SK-N-SH (cell line): ENCODE results near the gene FAM234A. TPM values are rescaled to one million over a fixed set of nuclear protein-coding genes. Genes with fewer than 3 reads are reported as not detected.
"Not testable (repeated sequence)": the region's sequence is repeated elsewhere in the genome, so short reads cannot be mapped to it uniquely, and the experiment has no call there.

Experiments
- CTCF ChIA-PET: fragments of 300-600, 350-600 bp; formaldehyde crosslinking; extraction: SDS; loops from one replicate; lab custom pipeline; 2021; lab: Yijun Ruan, JAX
- POLR2A ChIA-PET: fragments of 350-600 bp; sonication (Branson Sonifier 250); formaldehyde crosslinking; extraction: SDS; loops from one replicate; lab custom pipeline; 2020; ENCODE audit warnings: antibody characterized with exemption, inconsistent platforms; lab: Yijun Ruan, JAX
- DNase-seq: peaks from one replicate; pipeline ENCODE4 v3.0.0; 2012
- H2AFZ ChIP-seq: fragments of 200-600 bp; sonication (generic); 2 replicates; pipeline ENCODE4 v1.8.1; 2016; ENCODE audit warnings: antibody characterized with exemption, mild to moderate bottlenecking, low read depth
- H3F3A ChIP-seq: fragments of 200-600 bp; sonication (generic); replicated peaks from 2 replicates; pipeline ENCODE3; 2016; ENCODE audit warnings: antibody characterized with exemption, mild to moderate bottlenecking; ENCODE audit not compliant: insufficient read depth
- H3K27ac ChIP-seq, 2 experiments: fragments of 200-500 bp in 1 of 2; fragments of 200-600 bp in 1 of 2; sonication (Bioruptor generic) in 1 of 2; sonication (generic), shearing (Covaris generic) in 1 of 2; 2 replicates each; pipeline versions ENCODE4 v1.5.1 to v1.6.1; 2014 to 2016; ENCODE audit warnings: low read depth in 2 of 2, inconsistent platforms in 1 of 2, low read length in 1 of 2, mild to moderate bottlenecking in 1 of 2, mixed read lengths in 1 of 2
- H3K27me3 ChIP-seq: fragments of 200-600 bp; sonication (generic), shearing (Covaris generic); 2 replicates; pipeline ENCODE4 v1.6.1; 2016; ENCODE audit warnings: mixed run types; ENCODE audit not compliant: insufficient read depth
- H3K36me3 ChIP-seq, 2 experiments: fragments of 200-500 bp in 1 of 2; fragments of 200-600 bp in 1 of 2; sonication (Bioruptor generic) in 1 of 2; sonication (generic) in 1 of 2; replicated peaks in 1 of 2; 2 replicates each; pipeline versions ENCODE3 to v1.5.1; 2014 to 2016; ENCODE audit warnings: low read length in 1 of 2, mild to moderate bottlenecking in 1 of 2; ENCODE audit not compliant: insufficient read depth in 2 of 2, control insufficient read depth in 1 of 2
- H3K4me1 ChIP-seq, 2 experiments: fragments of 200-500 bp in 1 of 2; fragments of 200-600 bp in 1 of 2; sonication (Bioruptor generic) in 1 of 2; sonication (generic), shearing (Covaris generic) in 1 of 2; 2 replicates each; pipeline versions ENCODE4 v1.5.1 to v1.6.1; 2014 to 2016; ENCODE audit warnings: low read depth in 1 of 2, low read length in 1 of 2, mixed run types in 1 of 2; ENCODE audit not compliant: insufficient read depth in 2 of 2, control insufficient read depth in 1 of 2
- H3K4me2 ChIP-seq: fragments of 200-600 bp; sonication (generic), shearing (Covaris generic); 2 replicates; pipeline ENCODE4 v1.6.1; 2017; ENCODE audit warnings: mixed run types
- H3K4me3 ChIP-seq, 2 experiments: fragments of 200-500 bp in 1 of 2; fragments of 200-600 bp in 1 of 2; sonication (Bioruptor generic) in 1 of 2; sonication (generic), shearing (Covaris generic) in 1 of 2; 2 replicates each; pipeline versions ENCODE4 v1.5.1 to v1.8.1; 2014 to 2016; ENCODE audit warnings: low read depth in 2 of 2, inconsistent platforms in 1 of 2, low read length in 1 of 2, mild to moderate bottlenecking in 1 of 2, mixed read lengths in 1 of 2, moderate library complexity in 1 of 2
- H3K79me2 ChIP-seq: fragments of 200-600 bp; sonication (generic); 2 replicates; pipeline ENCODE4 v1.8.1; 2017; ENCODE audit warnings: mild to moderate bottlenecking; ENCODE audit not compliant: insufficient read depth
- H3K9ac ChIP-seq: fragments of 200-600 bp; sonication (generic); 2 replicates; pipeline ENCODE4 v1.6.1; 2017; ENCODE audit warnings: mixed run types
- H3K9me2 ChIP-seq: fragments of 200-600 bp; sonication (generic); 2 replicates; pipeline ENCODE4 v1.6.1; 2017; ENCODE audit warnings: mixed run types
- H3K9me3 ChIP-seq: fragments of 200-600 bp; sonication (generic); 2 replicates; pipeline ENCODE4 v1.6.1; 2017; ENCODE audit warnings: mixed run types, mild to moderate bottlenecking, moderate library complexity
- H4K20me1 ChIP-seq: fragments of 200-600 bp; sonication (generic); 2 replicates; pipeline ENCODE4 v1.6.1; 2017; ENCODE audit warnings: mild to moderate bottlenecking, mixed run types; ENCODE audit not compliant: insufficient read depth
- CHD2 ChIP-seq: fragments of 150-350 bp; IDR thresholded peaks from 2 replicates; pipeline ENCODE4 v1.6.1; 2018; ENCODE audit warnings: low read length; ENCODE audit not compliant: partially characterized antibody
- EP300 ChIP-seq, 2 experiments: IDR thresholded peaks; 2 replicates each; pipeline versions ENCODE4 v1.4.0 to v1.6.1; 2012; ENCODE audit warnings: borderline replicate concordance in 1 of 2, low read depth in 1 of 2, low read length in 1 of 2
- FOSL2 ChIP-seq: IDR thresholded peaks from 2 replicates; pipeline ENCODE4 v1.4.0; 2012; ENCODE audit warnings: low read depth, mild to moderate bottlenecking, moderate library complexity, borderline replicate concordance
- FOXJ3 ChIP-seq: sonication (generic); formaldehyde crosslinking; IDR thresholded peaks from 2 replicates; pipeline ENCODE4 v1.5.1; 2020; ENCODE audit warnings: mild to moderate bottlenecking, missing genetic modification reagents
- FOXM1 ChIP-seq: IDR thresholded peaks from 2 replicates; pipeline ENCODE4 v1.4.0; 2012; ENCODE audit warnings: low read depth, mild to moderate bottlenecking
- GATA2 ChIP-seq: sonication (generic); formaldehyde crosslinking; IDR thresholded peaks from 2 replicates; pipeline ENCODE4 v1.5.0; 2020; ENCODE audit warnings: mild to moderate bottlenecking, missing genetic modification reagents
- JUND ChIP-seq: IDR thresholded peaks from 2 replicates; pipeline ENCODE4 v1.4.0; 2012
- MEF2A ChIP-seq: IDR thresholded peaks from 2 replicates; pipeline ENCODE4 v1.4.0; 2012; ENCODE audit warnings: low read depth, borderline replicate concordance
- MXI1 ChIP-seq: IDR thresholded peaks from 2 replicates; pipeline ENCODE4 v1.6.1; 2012; ENCODE audit warnings: mild to moderate bottlenecking, low read depth, low read length, improper control_type of control experiment
- NFIC ChIP-seq: IDR thresholded peaks from 2 replicates; pipeline ENCODE4 v1.4.0; 2012; ENCODE audit warnings: borderline replicate concordance
- NRF1 ChIP-seq: IDR thresholded peaks from 2 replicates; pipeline ENCODE4 v1.6.1; 2012; ENCODE audit warnings: low read depth, mild to moderate bottlenecking, low read length
- RAD21 ChIP-seq: IDR thresholded peaks from 2 replicates; pipeline ENCODE4 v1.6.1; 2012; ENCODE audit warnings: mild to moderate bottlenecking, low read length
- RCOR1 ChIP-seq: fragments of 150-350 bp; IDR thresholded peaks from 2 replicates; pipeline ENCODE4 v1.6.1; 2017; ENCODE audit warnings: antibody characterized with exemption, low read length
- RFX5 ChIP-seq: IDR thresholded peaks from 2 replicates; pipeline ENCODE4 v1.6.1; 2012; ENCODE audit warnings: mild to moderate bottlenecking, improper control_type of control experiment, low read length
- SIN3A ChIP-seq: IDR thresholded peaks from 2 replicates; pipeline ENCODE4 v1.6.1; 2012; ENCODE audit warnings: low read depth, mild to moderate bottlenecking, low read length, moderate library complexity, borderline replicate concordance
- TAF1 ChIP-seq: IDR thresholded peaks from 2 replicates; pipeline ENCODE4 v1.6.1; 2012; ENCODE audit warnings: low read depth, mild to moderate bottlenecking, low read length, moderate library complexity, borderline replicate concordance
- TEAD4 ChIP-seq: IDR thresholded peaks from 2 replicates; pipeline ENCODE4 v1.4.0; 2012; ENCODE audit warnings: mild to moderate bottlenecking, borderline replicate concordance; ENCODE audit not compliant: insufficient read depth
- YY1 ChIP-seq: IDR thresholded peaks from 2 replicates; pipeline ENCODE4 v1.4.0; 2012; ENCODE audit warnings: low read depth, mild to moderate bottlenecking
- WGBS: methylation state at CpG from one replicate; pipeline ENCODE4 v1.1.6; 2017; ENCODE audit warnings: low lambda C conversion rate; 5-methylcytosine and 5-hydroxymethylcytosine counted together
- polyA plus RNA-seq, 3 experiments: library from polyadenylated mRNA; depleted of rRNA; stranded (reverse); fragments of >200 nt; gene quantifications; 2 replicates each; pipeline ENCODE4 v1.2.3, GENCODE V29; 2012
- TF ChIP-seq, protein P1 (sequence below): IDR thresholded peaks from 2 replicates; pipeline ENCODE4 v1.4.0; 2012; ENCODE audit warnings: low read depth, borderline replicate concordance
- TF ChIP-seq, protein P2 (sequence below): IDR thresholded peaks from 2 replicates; pipeline ENCODE4 v1.4.0; 2012; ENCODE audit warnings: low read depth
- TF ChIP-seq, protein P3 (sequence below): fragments of 150-350 bp; IDR thresholded peaks from 2 replicates; pipeline ENCODE4 v1.6.1; 2016; ENCODE audit warnings: mild to moderate bottlenecking, low read depth, low read length

The FAM234A gene
- polyA plus RNA-seq, 1 of the 3 experiments (the other 2 are of a cell fraction) = 126 TPM

DNA sequence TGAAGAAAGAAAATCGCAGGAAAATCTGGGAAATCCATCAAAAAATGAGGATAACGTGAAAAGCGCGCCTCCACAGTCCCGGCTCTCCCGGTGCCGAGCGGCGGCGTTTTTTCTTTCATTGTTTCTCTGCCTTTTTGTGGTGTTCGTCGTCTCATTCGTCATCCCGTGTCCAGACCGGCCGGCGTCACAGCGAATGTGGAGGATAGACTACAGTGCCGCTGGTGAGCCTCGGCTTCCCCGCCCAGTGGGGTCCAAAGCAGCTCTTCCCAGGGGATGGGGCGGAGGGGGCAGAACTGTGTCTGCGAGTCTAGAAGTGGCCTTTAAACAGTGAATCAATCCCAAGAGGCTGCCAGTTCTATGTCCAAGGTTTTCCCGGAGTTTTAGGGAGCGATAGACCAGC, 19.8 kb downstream of the FAM234A start:
- WGBS = 96% methylated on average over 25 of the region's 25 CpGs
- POLR2A ChIA-PET = no interaction called here
- H3K9me3 ChIP-seq = no peaks in the 10 kb centered on the region
- CTCF ChIA-PET = interaction anchor here (1.0 to 2.6 kb wide), 2 partner anchors 19 to 25 kb away, joined by 4 to 5 read pairs; partner anchors contain the start of gene LUC7L
- DNase-seq = no peak
- TF ChIP-seq MXI1 = no peak
- no peak for TF ChIP-seq FOSL2
- no peak for TF ChIP-seq NRF1
- H3K79me2 ChIP-seq = no peaks in the 10 kb centered on the region
- H3K4me3 ChIP-seq = no peak overlapping the region
- H3K4me2 ChIP-seq = no peak overlapping the region
- no peaks in the 10 kb centered on the region for H3K27me3 ChIP-seq
- H3F3A ChIP-seq = no peaks in the 10 kb centered on the region
- no peak overlapping the region for H2AFZ ChIP-seq
- peaks cover 11 to 18% of the 10 kb centered on the region in 2 experiments for H3K36me3 ChIP-seq
- no peaks in the 10 kb centered on the region for H4K20me1 ChIP-seq
- no peak overlapping the region for H3K27ac ChIP-seq
- no peaks in the 10 kb centered on the region for H3K9me2 ChIP-seq
- H3K4me1 ChIP-seq = no peaks in the 10 kb centered on the region; a peak in 1 of 4 replicates
- no peak overlapping the region for H3K9ac ChIP-seq

DNA sequence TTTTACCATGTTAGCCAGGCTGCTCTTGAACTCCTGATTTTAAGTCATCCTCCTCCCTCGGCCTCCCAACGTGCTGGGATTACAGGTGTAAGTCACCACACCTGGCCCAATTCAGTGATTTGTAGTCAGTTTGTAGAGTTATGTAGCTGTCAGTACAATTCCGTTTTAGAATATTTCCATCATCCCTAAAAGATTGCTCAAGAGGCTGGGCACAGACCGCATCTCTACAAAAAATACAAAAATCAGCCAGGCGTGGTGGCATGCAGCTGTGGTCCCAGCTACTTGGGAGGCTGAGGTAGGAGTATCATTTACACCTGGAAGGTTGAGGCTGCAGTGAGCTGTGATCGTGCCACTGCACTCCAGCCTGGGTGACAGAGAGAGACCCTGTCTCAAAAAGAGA, 20.6 kb downstream of the FAM234A start:
- no peak for DNase-seq
- CTCF ChIA-PET = interaction anchor here (1.0 to 2.6 kb wide), 2 partner anchors 20 to 26 kb away, joined by 4 to 5 read pairs; partner anchors contain the start of gene LUC7L
- H3K4me3 ChIP-seq = no peak overlapping the region

DNA sequence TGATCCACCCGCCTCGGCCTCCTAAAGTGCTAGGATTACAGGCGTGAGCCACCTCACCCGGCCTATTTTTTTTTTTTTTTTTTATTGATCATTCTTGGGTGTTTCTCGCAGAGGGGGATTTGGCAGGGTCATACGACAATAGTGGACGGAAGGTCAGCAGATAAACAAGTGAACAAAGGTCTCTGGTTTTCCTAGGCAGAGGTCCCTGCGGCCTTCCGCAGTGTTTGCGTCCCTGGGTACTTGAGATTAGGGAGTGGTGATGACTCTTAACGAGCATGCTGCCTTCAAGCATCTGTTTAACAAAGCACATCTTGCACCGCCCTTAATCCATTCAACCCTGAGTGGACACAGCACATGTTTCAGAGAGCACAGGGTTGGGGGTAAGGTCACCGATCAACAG, 23.5 kb downstream of the FAM234A start:
- H3K79me2 ChIP-seq, H3K4me2 ChIP-seq, H3K9me3 ChIP-seq, H3K27ac ChIP-seq, H3K9me2 ChIP-seq, H3K27me3 ChIP-seq, H3F3A ChIP-seq, H3K4me1 ChIP-seq, DNase-seq, H2AFZ ChIP-seq, H3K9ac ChIP-seq, H3K4me3 ChIP-seq, POLR2A ChIA-PET, CTCF ChIA-PET, H4K20me1 ChIP-seq: not testable (repeated sequence)
- H3K36me3 ChIP-seq = peaks cover 11 to 44% of the 10 kb centered on the region in 2 experiments
- 94% methylated on average over 11 of the region's 13 CpGs for WGBS

More for the DNA sequence above, 20.6 kb downstream of the FAM234A start:
- Histone ChIP-seq H3K27ac (no peak overlapping the region), H3K27me3 (no peaks in the 10 kb centered on the region), H4K20me1 (no peaks in the 10 kb centered on the region), H3K9me3 (no peaks in the 10 kb centered on the region), H3K9ac (no peak overlapping the region), H3K4me1 (no peaks in the 10 kb centered on the region; a peak in 1 of 4 replicates), H3K36me3 (peaks cover 11 to 25% of the 10 kb centered on the region in 2 experiments), H3K4me2 (no peak overlapping the region), H3K79me2 (no peaks in the 10 kb centered on the region), H2AFZ (no peak overlapping the region), H3K9me2 (no peaks in the 10 kb centered on the region), H3F3A (no peaks in the 10 kb centered on the region)
- WGBS = 96% methylated on average over 5 of the region's 6 CpGs
- POLR2A ChIA-PET = no interaction called here
- no peak for TF ChIP-seq TAF1
- no peak for TF ChIP-seq NFIC
- TF ChIP-seq JUND = no peak
- TF ChIP-seq FOXM1 = no peak
- TF ChIP-seq RAD21 = no peak
- no peak for TF ChIP-seq FOXJ3 (CRISPR knock-in tag)
- no peak for TF ChIP-seq GATA2
- TF ChIP-seq SIN3A = no peak
- no peak for TF ChIP-seq FOSL2
- no peak for TF ChIP-seq MEF2A
- TF ChIP-seq YY1 = no peak
- TF ChIP-seq MXI1 = no peak
- no peak for TF ChIP-seq TEAD4
- no peak for TF ChIP-seq RCOR1
- TF ChIP-seq, protein P1, sequence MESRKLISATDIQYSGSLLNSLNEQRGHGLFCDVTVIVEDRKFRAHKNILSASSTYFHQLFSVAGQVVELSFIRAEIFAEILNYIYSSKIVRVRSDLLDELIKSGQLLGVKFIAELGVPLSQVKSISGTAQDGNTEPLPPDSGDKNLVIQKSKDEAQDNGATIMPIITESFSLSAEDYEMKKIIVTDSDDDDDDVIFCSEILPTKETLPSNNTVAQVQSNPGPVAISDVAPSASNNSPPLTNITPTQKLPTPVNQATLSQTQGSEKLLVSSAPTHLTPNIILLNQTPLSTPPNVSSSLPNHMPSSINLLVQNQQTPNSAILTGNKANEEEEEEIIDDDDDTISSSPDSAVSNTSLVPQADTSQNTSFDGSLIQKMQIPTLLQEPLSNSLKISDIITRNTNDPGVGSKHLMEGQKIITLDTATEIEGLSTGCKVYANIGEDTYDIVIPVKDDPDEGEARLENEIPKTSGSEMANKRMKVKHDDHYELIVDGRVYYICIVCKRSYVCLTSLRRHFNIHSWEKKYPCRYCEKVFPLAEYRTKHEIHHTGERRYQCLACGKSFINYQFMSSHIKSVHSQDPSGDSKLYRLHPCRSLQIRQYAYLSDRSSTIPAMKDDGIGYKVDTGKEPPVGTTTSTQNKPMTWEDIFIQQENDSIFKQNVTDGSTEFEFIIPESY = no peak
- no peak for TF ChIP-seq EP300 (IDR thresholded peaks at IDR 0.05; ENCODE audit: borderline replicate concordance in 1 of 2, low read depth in 1 of 2, low read length in 1 of 2)
- TF ChIP-seq CHD2 = no peak
- TF ChIP-seq, protein P2, sequence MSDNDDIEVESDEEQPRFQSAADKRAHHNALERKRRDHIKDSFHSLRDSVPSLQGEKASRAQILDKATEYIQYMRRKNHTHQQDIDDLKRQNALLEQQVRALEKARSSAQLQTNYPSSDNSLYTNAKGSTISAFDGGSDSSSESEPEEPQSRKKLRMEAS = no peak
- TF ChIP-seq, protein P3, sequence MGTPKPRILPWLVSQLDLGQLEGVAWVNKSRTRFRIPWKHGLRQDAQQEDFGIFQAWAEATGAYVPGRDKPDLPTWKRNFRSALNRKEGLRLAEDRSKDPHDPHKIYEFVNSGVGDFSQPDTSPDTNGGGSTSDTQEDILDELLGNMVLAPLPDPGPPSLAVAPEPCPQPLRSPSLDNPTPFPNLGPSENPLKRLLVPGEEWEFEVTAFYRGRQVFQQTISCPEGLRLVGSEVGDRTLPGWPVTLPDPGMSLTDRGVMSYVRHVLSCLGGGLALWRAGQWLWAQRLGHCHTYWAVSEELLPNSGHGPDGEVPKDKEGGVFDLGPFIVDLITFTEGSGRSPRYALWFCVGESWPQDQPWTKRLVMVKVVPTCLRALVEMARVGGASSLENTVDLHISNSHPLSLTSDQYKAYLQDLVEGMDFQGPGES = no peak
- no peak for TF ChIP-seq RFX5
- TF ChIP-seq, all 33 proteins: peak for 0
